GM12864 (cell line): ENCODE results near the gene ELAC1.
"Not testable (repeated sequence)": the region's sequence is repeated elsewhere in the genome, so short reads cannot be mapped to it uniquely, and the experiment has no call there.

Experiments
- DNase-seq: peaks from one replicate; pipeline ENCODE4 v3.0.0-alpha.2; 2011; ENCODE audit warnings: low read depth
- H3K4me3 ChIP-seq: 2 replicates; pipeline ENCODE4 v1.5.1; 2011; ENCODE audit warnings: mild to moderate bottlenecking, low read depth, low read length, control low read depth
- CTCF ChIP-seq: IDR thresholded peaks from 2 replicates; pipeline ENCODE4 v1.5.1; 2011; ENCODE audit warnings: low read depth, mild to moderate bottlenecking, moderate library complexity, low read length, control low read depth, inconsistent platforms; ENCODE audit errors: missing control alignments

The ELAC1 gene

GRCh38 chr18:50934545-50935211, 33.2 kb upstream of the ELAC1 start:
- DNase-seq = no peak
- no peak for TF ChIP-seq CTCF
- H3K4me3 ChIP-seq = no peak overlapping the region

- DNase-seq = no peak
- TF ChIP-seq CTCF = no peak
- no peak overlapping the region for H3K4me3 ChIP-seq
Measured at GRCh38 chr18:50935493-50936191, 32.2 kb upstream of the ELAC1 start.

GRCh38 chr18:50937183-50937582, 30.7 kb upstream of the ELAC1 start:
- no peak for DNase-seq
- no peak for TF ChIP-seq CTCF
- no peak overlapping the region for H3K4me3 ChIP-seq

- no peak for DNase-seq
- TF ChIP-seq CTCF = no peak
- no peak overlapping the region for H3K4me3 ChIP-seq
Measured at GRCh38 chr18:50938912-50939311, 28.9 kb upstream of the ELAC1 start.

- TF ChIP-seq CTCF = no peak
- H3K4me3 ChIP-seq = no peak overlapping the region
- DNase-seq = no peak
Measured at GRCh38 chr18:50944245-50944932, 23.5 kb upstream of the ELAC1 start.

GRCh38 chr18:50945918-50946317, 21.9 kb upstream of the ELAC1 start:
- not testable (repeated sequence) for H3K4me3 ChIP-seq, DNase-seq

GRCh38 chr18:50947899-50948298, 19.9 kb upstream of the ELAC1 start:
- no peak for DNase-seq
- TF ChIP-seq CTCF = no peak
- no peak overlapping the region for H3K4me3 ChIP-seq
